ENCODE data around the gene MDP1.

DNA sequence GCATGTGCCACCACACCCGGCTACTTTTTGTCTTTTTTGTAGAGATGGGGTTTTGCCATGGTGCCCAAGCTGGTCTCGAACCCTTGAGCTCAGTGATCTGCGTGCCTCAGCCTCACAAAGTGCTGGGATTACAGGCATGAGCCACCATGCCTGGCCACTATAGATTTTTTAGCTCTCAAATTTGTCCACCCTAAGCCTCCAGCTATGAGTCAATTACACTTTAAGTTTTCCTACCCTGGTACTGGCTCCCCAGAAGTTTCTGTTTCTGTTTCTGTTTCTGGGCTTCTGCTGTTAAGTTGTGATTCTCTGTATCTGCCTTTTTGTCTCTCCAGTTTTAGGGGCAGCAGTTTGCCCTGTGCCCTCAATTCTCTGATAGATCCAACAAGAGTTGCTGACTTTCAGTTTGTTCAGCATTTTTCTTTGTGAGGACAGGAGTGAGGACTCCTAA is 30.9 kb upstream of the MDP1 start:
- TF ChIP-seq, protein P1, sequence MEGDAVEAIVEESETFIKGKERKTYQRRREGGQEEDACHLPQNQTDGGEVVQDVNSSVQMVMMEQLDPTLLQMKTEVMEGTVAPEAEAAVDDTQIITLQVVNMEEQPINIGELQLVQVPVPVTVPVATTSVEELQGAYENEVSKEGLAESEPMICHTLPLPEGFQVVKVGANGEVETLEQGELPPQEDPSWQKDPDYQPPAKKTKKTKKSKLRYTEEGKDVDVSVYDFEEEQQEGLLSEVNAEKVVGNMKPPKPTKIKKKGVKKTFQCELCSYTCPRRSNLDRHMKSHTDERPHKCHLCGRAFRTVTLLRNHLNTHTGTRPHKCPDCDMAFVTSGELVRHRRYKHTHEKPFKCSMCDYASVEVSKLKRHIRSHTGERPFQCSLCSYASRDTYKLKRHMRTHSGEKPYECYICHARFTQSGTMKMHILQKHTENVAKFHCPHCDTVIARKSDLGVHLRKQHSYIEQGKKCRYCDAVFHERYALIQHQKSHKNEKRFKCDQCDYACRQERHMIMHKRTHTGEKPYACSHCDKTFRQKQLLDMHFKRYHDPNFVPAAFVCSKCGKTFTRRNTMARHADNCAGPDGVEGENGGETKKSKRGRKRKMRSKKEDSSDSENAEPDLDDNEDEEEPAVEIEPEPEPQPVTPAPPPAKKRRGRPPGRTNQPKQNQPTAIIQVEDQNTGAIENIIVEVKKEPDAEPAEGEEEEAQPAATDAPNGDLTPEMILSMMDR (optimal IDR thresholded peaks at IDR 0.05 in 1 of 3, IDR thresholded peaks at IDR 0.05 in 1 of 3, conservative IDR thresholded peaks at IDR 0.05 in 1 of 3; ENCODE audit: extremely low read depth in 1 of 3, insufficient read depth in 2 of 3, low read length in 3 of 3) = no peak
- no peak for TF ChIP-seq EZH2 (IDR thresholded peaks at IDR 0.05; ENCODE audit: low read length)
